CD4-positive, alpha-beta T cell treated with Interleukin-10 for 1 hour (primary cell): Measurements from ENCODE around the gene ARMC9.
"Not testable (repeated sequence)": the region's sequence is repeated elsewhere in the genome, so short reads cannot be mapped to it uniquely, and the experiment has no call there.

Experiments used
- DNase-seq: peaks from one replicate; pipeline ENCODE4 v3.0.0-alpha.2; 2020

The ARMC9 gene

DNA sequence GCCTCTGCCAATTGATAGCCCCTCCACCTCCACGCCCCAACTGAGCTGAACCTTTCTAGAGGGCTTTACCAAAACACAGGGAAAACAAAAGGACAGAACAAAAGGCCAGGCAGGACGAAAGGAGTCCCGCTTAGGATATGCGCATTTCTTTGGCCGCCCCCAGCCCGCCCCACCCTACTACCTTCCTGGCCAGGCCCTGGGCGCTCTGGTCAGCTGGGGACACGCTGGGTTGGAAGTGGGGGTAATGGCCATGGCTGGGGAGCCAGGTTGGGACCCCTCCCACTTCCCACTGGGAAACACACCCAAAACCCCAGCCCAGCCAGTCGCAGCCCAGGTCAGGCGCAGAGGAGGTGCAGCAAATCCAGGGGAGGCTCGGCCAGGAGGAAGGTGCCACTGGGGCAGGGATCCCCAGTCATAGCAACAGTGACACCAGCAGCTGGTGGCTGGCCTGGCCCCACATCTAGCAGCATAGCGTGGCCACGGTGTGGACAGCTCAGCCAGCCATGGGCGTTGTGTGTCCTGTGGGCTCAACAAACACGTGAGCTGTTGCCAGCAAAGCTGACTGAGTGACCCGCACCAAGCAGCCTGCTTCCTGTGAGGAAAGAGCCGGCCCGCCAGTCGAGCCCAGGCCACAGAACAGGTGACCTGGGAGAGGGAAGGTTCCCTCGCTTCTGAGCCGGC is 172.5 kb downstream of the ARMC9 start:
- no peak for DNase-seq

DNA sequence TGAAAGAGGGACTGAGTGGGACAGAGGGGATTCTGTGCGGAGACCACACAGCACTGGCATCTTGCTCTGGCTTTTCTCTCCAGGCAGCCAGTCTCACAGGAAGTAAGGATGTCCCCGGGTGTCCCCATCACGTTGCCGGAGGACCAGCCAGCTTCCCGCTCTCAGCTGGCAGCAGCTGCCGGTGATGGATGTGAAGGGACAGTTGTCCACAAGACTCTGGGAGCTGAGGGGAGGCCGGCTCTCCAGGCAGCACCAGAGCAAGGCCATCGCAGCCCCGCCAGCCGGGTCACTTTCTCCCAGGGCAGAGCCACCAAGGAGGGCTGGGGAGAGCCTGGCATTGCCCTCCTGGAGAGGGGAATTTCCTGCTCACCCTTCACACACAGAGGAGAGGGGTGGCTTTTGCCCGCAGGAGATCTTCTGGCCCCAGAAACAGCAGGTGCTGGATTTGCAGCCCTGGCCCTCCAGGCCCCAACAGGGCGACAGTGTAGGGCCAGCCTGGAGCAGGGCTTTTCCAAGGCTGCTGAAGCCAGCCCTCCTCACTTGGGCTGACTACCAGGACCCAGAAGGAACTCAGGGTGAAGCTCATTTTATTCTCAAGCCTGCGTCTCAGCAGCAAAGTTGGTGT is 173.1 kb downstream of the ARMC9 start:
- no peak for DNase-seq

GRCh38 chr2:231372326-231372725 is 173.9 kb downstream of the ARMC9 start:
- DNase-seq: no peak

- DNase-seq: no peak
Observed at GRCh38 chr2:231373184-231373583, 174.8 kb downstream of the ARMC9 start.

DNA sequence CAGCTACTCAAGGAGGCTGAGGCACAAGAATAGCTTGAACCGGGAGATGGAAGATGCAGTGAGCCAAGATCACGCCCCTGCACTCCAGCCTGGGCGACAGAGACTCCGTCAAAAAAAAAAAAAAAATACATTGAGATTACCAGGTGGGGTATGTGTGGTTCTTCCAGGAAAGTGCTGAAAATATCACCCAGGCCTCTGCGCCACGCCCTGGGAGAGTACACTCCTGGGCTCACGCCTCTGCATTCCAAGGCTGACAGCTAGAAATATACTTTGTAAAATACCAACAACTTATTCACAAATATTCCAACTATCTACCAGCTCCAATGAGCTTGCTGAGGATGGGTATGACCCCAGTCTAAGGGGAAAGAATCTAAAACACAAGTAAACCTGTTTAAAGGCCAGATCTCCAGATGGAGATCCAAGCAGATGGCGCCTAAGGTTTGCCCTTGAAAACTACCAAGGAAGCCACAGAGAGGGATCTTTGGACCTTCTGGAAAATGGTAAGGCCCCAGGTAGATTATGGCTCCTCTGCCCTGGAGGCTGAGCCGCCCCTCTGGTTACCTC is 175.4 kb downstream of the ARMC9 start:
- DNase-seq: no peak

GRCh38 chr2:231374771-231375170 is 176.3 kb downstream of the ARMC9 start:
- DNase-seq: no peak

- DNase-seq: not testable (repeated sequence)
Observed at GRCh38 chr2:231375994-231376615, 177.7 kb downstream of the ARMC9 start.

DNA sequence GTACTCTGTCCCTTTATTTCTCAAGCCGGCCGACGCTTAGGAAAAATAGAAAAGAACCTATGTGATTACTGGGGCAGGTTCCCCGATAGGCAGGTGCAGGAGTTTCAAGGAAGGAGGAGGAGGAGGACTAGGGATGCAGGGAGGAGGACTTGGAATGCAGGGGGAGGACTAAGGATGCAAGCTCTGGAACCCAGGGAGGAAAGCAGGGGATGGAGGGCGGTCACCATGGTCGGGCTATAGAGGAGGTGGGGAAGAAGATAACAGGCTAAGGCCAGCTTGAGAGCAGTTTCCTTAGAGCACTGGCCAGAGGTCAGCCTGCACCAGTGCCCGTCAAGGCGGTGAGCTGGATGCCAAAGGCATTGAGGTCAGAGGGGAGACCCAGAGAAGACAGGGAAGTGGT is 178.4 kb downstream of the ARMC9 start:
- no peak for DNase-seq

GRCh38 chr2:231378026-231378722 is 179.7 kb downstream of the ARMC9 start:
- no peak for DNase-seq

GRCh38 chr2:231379266-231380215 is 181.1 kb downstream of the ARMC9 start:
- DNase-seq: no peak

GRCh38 chr2:231380307-231380706 is 181.9 kb downstream of the ARMC9 start:
- DNase-seq: no peak

GRCh38 chr2:231380991-231381847 is 182.8 kb downstream of the ARMC9 start:
- DNase-seq: no peak

- no peak for DNase-seq
Observed at GRCh38 chr2:231382116-231382515, 183.7 kb downstream of the ARMC9 start.

DNA sequence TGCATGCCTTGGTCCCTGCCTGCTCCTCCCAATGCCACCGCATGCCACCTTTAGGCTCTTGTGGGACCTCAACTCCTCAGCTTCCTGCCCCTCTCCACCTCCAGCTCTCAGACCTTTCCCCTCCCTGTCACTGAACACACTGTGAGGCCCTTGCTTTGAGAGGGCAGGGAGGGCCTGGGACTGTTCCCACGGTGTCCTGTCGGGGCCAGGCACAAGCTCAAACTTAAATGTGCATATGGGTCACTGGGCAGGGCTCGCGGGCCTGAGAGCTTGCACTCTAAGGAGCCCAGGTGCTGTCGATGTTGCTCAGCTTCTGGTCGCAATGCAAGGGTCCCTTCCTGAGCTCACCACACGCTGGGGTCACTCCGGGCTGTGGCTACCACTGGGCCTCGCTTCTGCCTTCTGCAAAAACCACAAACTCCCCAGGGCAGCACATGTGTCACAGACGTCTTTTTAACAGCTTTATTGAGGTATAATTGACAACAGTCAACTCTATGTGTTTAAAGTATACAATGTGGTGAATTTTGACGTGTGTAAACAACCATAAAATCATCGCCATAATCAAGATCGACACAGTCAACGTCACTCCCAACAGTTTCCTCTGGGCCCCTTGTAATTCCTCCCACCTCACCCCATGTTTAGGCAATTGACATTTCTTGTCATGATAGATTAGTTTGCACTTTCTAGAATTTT is 185.1 kb downstream of the ARMC9 start:
- DNase-seq: no peak

- DNase-seq: no peak
Observed at GRCh38 chr2:231384109-231384435, 185.6 kb downstream of the ARMC9 start.

DNA sequence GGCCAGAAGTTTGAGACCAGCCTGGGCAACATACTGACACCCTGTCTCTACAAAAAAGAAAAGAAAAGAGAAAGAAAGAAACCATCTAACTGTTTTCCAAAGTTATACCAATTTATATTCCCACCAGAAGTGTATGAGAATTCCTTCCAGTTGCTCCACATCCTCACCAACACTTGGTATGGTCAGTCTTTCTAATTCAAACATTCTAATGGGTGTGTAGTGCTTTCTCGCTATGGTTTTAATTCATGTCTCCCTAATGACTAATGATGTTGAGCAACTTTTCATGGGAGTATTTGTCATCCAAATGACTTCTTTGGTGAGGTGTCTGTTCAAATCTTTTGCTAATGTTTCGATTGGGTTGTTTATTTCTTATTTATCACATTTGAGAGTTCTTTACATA is 186.5 kb downstream of the ARMC9 start:
- DNase-seq: no peak

DNA sequence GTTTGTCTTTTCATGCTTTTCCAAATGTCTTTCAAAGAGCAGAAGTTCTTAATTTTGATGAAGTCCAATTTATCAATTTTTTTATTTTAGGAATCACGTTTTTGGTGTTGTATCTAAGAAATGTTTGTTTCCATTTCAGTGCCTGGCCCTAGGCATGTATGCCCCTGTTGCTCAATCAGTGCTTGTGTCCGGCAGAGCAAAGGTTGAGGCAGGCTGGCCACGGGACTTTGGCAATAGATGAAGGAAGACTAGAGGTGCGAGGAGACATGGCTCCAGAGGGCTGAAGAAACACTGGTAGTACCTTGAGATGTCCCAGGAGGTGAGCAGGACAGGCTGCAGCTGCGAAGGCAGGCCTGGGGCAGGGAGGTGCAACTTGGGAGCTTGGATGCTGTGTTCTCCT is 187.0 kb downstream of the ARMC9 start:
- DNase-seq: no peak

- DNase-seq: no peak
Observed at GRCh38 chr2:231386446-231386845, 188.0 kb downstream of the ARMC9 start.

- no peak for DNase-seq
Observed at GRCh38 chr2:231387904-231388724, 189.7 kb downstream of the ARMC9 start.
